K562 (cell line): ENCODE results near the gene TFE3. TPM values are rescaled to one million over a fixed set of nuclear protein-coding genes. Genes with fewer than 3 reads are reported as not detected.

Experiments
- ATAC-seq: fragments of 200-7000 bp; cut with Tn5 transposase; 3 replicates; pipeline ENCODE4 v1.9.1; 2020; ENCODE audit warnings: moderate library complexity
- BruUV-seq: library from RNA; stranded (reverse); fragments of 400-500 nt; replicated peaks from 2 replicates; lab custom pipeline; 2021; lab: Mats Ljungman, UMichigan
- CTCF ChIA-PET: fragments of 300-600 bp; formaldehyde crosslinking; extraction: SDS; loops from one replicate; lab custom pipeline; 2021; ENCODE audit warnings: low intra/inter-chr PET ratio; lab: Yijun Ruan, JAX
- POLR2A ChIA-PET: fragments of 300-600, 350-650 bp; sonication (Branson Sonifier 250); formaldehyde crosslinking; extraction: SDS; loops from one replicate; lab custom pipeline; 2021; ENCODE audit warnings: antibody characterized with exemption, inconsistent platforms; lab: Yijun Ruan, JAX
- DNase-seq, 4 experiments: peaks; one replicate each; pipeline versions ENCODE4 v3.0.0 to v3.0.0-alpha.2; 2011 to 2018; ENCODE audit warnings: low spot score in 3 of 4, mixed read lengths in 3 of 4; ENCODE audit errors: extremely low read depth in 1 of 4
- FAIRE-seq: peaks from 2 replicates; lab custom pipeline; 2011; peaks lifted over from hg19 to GRCh38; lab: Jason Lieb, UNC
- H2AFZ ChIP-seq: 2 replicates; pipeline ENCODE4 v1.6.0; 2011; ENCODE audit warnings: low read depth, low read length, control low read depth, inconsistent platforms
- H3K27ac ChIP-seq: fragments of 200-600 bp; 3 replicates; pipeline ENCODE4 v1.8.0; 2011; ENCODE audit warnings: low read depth, mild to moderate bottlenecking, control low read depth, inconsistent platforms, low read length, moderate library complexity, mixed read lengths; ENCODE audit errors: extremely low read depth
- H3K27me3 ChIP-seq, 2 experiments: fragments of 300-600 bp in 1 of 2; 2 replicates in 1 of 2; 3 replicates in 1 of 2; pipeline versions ENCODE4 v1.6.0 to v1.8.0; 2011; ENCODE audit warnings: inconsistent platforms in 2 of 2, low read length in 2 of 2, mild to moderate bottlenecking in 1 of 2, mixed read lengths in 1 of 2, moderate library complexity in 1 of 2; ENCODE audit not compliant: control insufficient read depth in 2 of 2, insufficient read depth in 2 of 2
- H3K36me3 ChIP-seq: fragments of 300-600 bp; 3 replicates; pipeline ENCODE4 v1.8.0; 2011; ENCODE audit warnings: mild to moderate bottlenecking, low read length, inconsistent platforms; ENCODE audit not compliant: control insufficient read depth, insufficient read depth
- H3K4me1 ChIP-seq, 2 experiments: fragments of 200-600 bp in 1 of 2; replicated peaks in 1 of 2; 2 replicates in 1 of 2; 3 replicates in 1 of 2; pipeline versions ENCODE4 v1.5.1 to v1.8.0; 2011; ENCODE audit warnings: inconsistent platforms in 2 of 2, low read length in 2 of 2, mild to moderate bottlenecking in 1 of 2, mixed read lengths in 1 of 2, moderate library complexity in 1 of 2; ENCODE audit not compliant: control insufficient read depth in 2 of 2, insufficient read depth in 2 of 2
- H3K4me2 ChIP-seq: 2 replicates; pipeline ENCODE4 v1.6.1; 2011; ENCODE audit warnings: low read length, control low read depth, inconsistent platforms, mixed read lengths; ENCODE audit not compliant: insufficient read depth
- H3K4me3 ChIP-seq: fragments of 200-600 bp; sonication (generic), shearing (Covaris generic); 2 replicates; pipeline ENCODE4 v1.5.1; 2016; ENCODE audit warnings: control low read depth, inconsistent platforms
- H3K79me2 ChIP-seq: fragments of 200-600 bp; 3 replicates; pipeline ENCODE4 v1.8.0; 2011; ENCODE audit warnings: low read length, inconsistent platforms; ENCODE audit not compliant: control insufficient read depth, insufficient read depth
- H3K9ac ChIP-seq, 2 experiments: 2 replicates each; pipeline versions ENCODE4 v1.6.0 to v1.6.1; 2011; ENCODE audit warnings: low read depth in 2 of 2, low read length in 2 of 2, control low read depth in 1 of 2, inconsistent platforms in 1 of 2, mild to moderate bottlenecking in 1 of 2, mixed read lengths in 1 of 2; ENCODE audit not compliant: insufficient read depth in 1 of 2
- H3K9me1 ChIP-seq: one replicate; pipeline ENCODE4 v1.6.0; 2011; ENCODE audit warnings: inconsistent platforms, mild to moderate bottlenecking, low read length, moderate library complexity; ENCODE audit not compliant: control insufficient read depth, insufficient read depth
- H3K9me3 ChIP-seq: replicated peaks from 2 replicates; pipeline ENCODE4 v1.5.1; 2011; ENCODE audit warnings: low read depth, low read length, inconsistent platforms; ENCODE audit not compliant: control insufficient read depth, insufficient read depth
- H4K20me1 ChIP-seq: replicated peaks from 2 replicates; pipeline ENCODE4 v1.6.1; 2011; ENCODE audit warnings: low read length, inconsistent platforms, mixed read lengths; ENCODE audit not compliant: control insufficient read depth, insufficient read depth
- BCOR ChIP-seq: fragments of 450-650 bp; IDR thresholded peaks from 2 replicates; pipeline ENCODE4 v1.6.1; 2016
- CBX3 ChIP-seq, 2 experiments: IDR thresholded peaks; 1 replicate in 1 of 2; 2 replicates in 1 of 2; pipeline ENCODE4 v1.6.1; 2012; ENCODE audit warnings: inconsistent platforms in 2 of 2, low read length in 2 of 2, borderline replicate concordance in 1 of 2, control low read depth in 1 of 2
- POLR2G ChIP-seq: fragments of 200-400 bp; formaldehyde crosslinking; IDR thresholded peaks from 2 replicates; pipeline ENCODE4 v1.6.1; 2017; ENCODE audit warnings: low read depth, mild to moderate bottlenecking, antibody characterized with exemption, low read length, moderate library complexity
- PRDM10 ChIP-seq: fragments of 450-650 bp; IDR thresholded peaks from 2 replicates; pipeline ENCODE4 v1.6.1; 2018; ENCODE audit not compliant: partially characterized antibody
- RBFOX2 ChIP-seq: fragments of 200-400 bp; formaldehyde crosslinking; IDR thresholded peaks from 2 replicates; pipeline ENCODE4 v1.6.1; 2017; ENCODE audit warnings: low read depth, mild to moderate bottlenecking, low read length, moderate library complexity
- SRSF7 ChIP-seq: fragments of 200-400 bp; formaldehyde crosslinking; optimal IDR thresholded peaks from 2 replicates; pipeline ENCODE3; 2017; ENCODE audit warnings: mild to moderate bottlenecking, low read depth, low read length
- ZNF507 ChIP-seq: conservative IDR thresholded peaks from 2 replicates; pipeline ENCODE4 v1.6.1; 2017; ENCODE audit warnings: missing genetic modification characterization, missing compliant biosample characterization
- WGBS: fragments of 100-300 bp; shearing (Covaris generic); methylation state at CpG from one replicate; pipeline ENCODE4 v1.1.6; 2016; ENCODE audit warnings: low coverage, mixed read lengths; ENCODE audit not compliant: insufficient coverage; ENCODE audit errors: missing lambda C conversion rate; 5-methylcytosine and 5-hydroxymethylcytosine counted together
- in situ Hi-C: fragments of 300-500 bp; cut with MboI; formaldehyde crosslinking; loops from 4 replicates; pipeline ENCODE4 v1.15.0; 2018; ENCODE audit warnings: inconsistent platforms, mixed read lengths
- intact Hi-C: fragments of 100-400 bp; cut with micrococcal nuclease; formaldehyde crosslinking; loops from 2 replicates; pipeline ENCODE4 v1.14.2; 2022
- polyA plus RNA-seq, 8 experiments: library from polyadenylated mRNA; depleted of rRNA in 4 of 8; stranded (reverse) in 5 of 8; unstranded in 3 of 8; fragments of >200 nt; fragmentation: Nextera tagmentation in 2 of 8; fragmentation: Illumina TruSeq in 1 of 8; extraction: Ambion mirVana in 2 of 8; extraction: Trizol in 1 of 8; gene quantifications; 2 replicates each; pipeline versions ENCODE4 v1.2.1 to v1.2.3, GENCODE V29; 2011 to 2014; ENCODE audit warnings: inconsistent platforms in 1 of 8, missing spikeins in 1 of 8
- total RNA-seq, 7 experiments: library from RNA; depleted of rRNA in 6 of 7; stranded (reverse); fragments of >200 nt in 6 of 7; fragmentation: Illumina TruSeq in 2 of 7; extraction: Trizol in 2 of 7; gene quantifications; 2 replicates each; pipeline versions ENCODE4 v1.2.1 to v1.2.3, GENCODE V29; 2011 to 2021; ENCODE audit warnings: low replicate concordance in 1 of 7
- TF ChIP-seq, protein P1 (sequence below): IDR thresholded peaks from 3 replicates; pipeline ENCODE4 v1.6.1; 2011; ENCODE audit warnings: borderline replicate concordance, mild to moderate bottlenecking; ENCODE audit not compliant: insufficient read length, insufficient read depth

TFE3 gene
- total and polyA plus RNA-seq, 9 of the 15 experiments (the other 6 are each of a cell fraction or from before 2014, with no cell fraction given): 1.9 to 20.3 (median 11.9) TPM

- H3K9ac ChIP-seq: peak overlapping the region in 1 of 2 experiments; percentile 45; a peak in 1 of 4 replicates
- CTCF ChIA-PET: no interaction called here
- in situ Hi-C loops (no loop called here), intact Hi-C loops (no loop called here)
- FAIRE-seq (no peak), ATAC-seq (no peak), DNase-seq (no peak)
- H4K20me1 ChIP-seq: no peaks in the 10 kb centered on the region
- TF ChIP-seq, protein P1, sequence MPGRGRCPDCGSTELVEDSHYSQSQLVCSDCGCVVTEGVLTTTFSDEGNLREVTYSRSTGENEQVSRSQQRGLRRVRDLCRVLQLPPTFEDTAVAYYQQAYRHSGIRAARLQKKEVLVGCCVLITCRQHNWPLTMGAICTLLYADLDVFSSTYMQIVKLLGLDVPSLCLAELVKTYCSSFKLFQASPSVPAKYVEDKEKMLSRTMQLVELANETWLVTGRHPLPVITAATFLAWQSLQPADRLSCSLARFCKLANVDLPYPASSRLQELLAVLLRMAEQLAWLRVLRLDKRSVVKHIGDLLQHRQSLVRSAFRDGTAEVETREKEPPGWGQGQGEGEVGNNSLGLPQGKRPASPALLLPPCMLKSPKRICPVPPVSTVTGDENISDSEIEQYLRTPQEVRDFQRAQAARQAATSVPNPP: no peak
- TF ChIP-seq POLR2G (peak; percentile 67), BCOR (no peak), RBFOX2 (peak; percentile 22; the same call in 1 of the 2 replicates), CBX3 (IDR thresholded peaks at IDR 0.05; ENCODE audit: borderline replicate concordance in 1 of 2, low read length in 2 of 2) (no peak), PRDM10 (peak; percentile 43), SRSF7 (no peak), ZNF507 (tag) (no peak)
- no peak overlapping the region for H2AFZ ChIP-seq
- no peak overlapping the region for H3K27ac ChIP-seq
- H3K9me1 ChIP-seq: no peaks in the 10 kb centered on the region
- no peaks in the 10 kb centered on the region for H3K79me2 ChIP-seq
- H3K9me3 ChIP-seq: no peaks in the 10 kb centered on the region
- BruUV-seq: no TSS peak
- H3K27me3 ChIP-seq: no peaks in the 10 kb centered on the region
- POLR2A ChIA-PET: interaction anchor here (1.0 to 1.2 kb wide), 2 partner anchors 9 to 12 kb away, joined by 3 to 4 read pairs; partner anchors contain the start of gene CCDC120
- no peak overlapping the region for H3K4me3 ChIP-seq
- H3K36me3 ChIP-seq: no peaks in the 10 kb centered on the region
- peaks cover 0 to 35% of the 10 kb centered on the region in 2 experiments; a peak in 3 of 5 replicates for H3K4me1 ChIP-seq
- H3K4me2 ChIP-seq: no peak overlapping the region
- WGBS: 87% methylated on average over 10 of the region's 41 CpGs
These were observed 24.3 kb upstream of the TFE3 start for GRCh38 chrX:49067285-49068120.
